ENCODE results near the gene NEK11. TPM values are rescaled to one million over a fixed set of nuclear protein-coding genes. Genes with fewer than 3 reads are reported as not detected.
"Not testable (repeated sequence)": the region's sequence is repeated elsewhere in the genome, so short reads cannot be mapped to it uniquely, and the experiment has no call there.

Gene NEK11
- polyA plus RNA-seq, 4 donors, result 13.1 to 23.5 (median 22.3) TPM

DNA sequence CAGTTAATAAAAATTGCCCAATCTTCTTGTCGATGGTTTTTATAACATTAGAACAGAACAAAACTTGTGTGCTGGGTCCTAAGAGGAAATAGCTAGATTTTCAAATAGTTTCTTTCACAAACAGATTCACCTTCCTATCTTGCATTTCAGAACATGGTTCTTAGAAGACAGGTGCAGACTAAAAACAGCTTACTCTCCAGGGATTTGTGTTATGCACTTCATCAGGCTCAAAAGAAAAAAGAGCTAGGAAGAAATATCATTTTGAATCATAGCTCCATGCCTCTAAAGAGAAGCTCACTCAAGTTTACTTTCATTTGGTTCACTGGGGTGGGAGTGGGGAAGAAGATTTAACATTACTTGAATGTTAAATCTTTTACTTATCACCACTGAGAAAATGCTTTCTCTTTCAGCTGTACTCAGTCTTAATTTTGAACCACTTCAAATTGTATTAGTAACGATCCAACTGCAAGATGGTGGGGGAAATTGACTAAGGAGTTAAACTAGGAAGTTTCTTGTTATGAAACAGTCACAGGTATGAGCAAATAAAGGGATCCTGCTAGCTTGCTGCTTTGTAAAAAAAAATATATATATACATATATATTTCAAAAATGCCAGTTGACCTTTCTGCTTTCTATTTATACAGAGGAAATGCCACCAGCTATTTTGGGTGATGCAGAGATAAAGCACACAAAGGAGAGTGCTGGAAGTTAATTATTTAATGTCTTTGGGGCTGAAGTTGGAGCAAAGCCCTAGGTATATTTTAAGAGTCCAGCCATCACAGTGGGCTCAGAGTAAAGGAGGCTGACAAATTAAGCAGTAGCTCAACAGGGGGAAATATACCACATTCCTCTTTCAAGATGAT is 326.6 kb downstream of the NEK11 start:
- peak in 1 of 4 donors; percentile 14 for DNase-seq (ENCODE audit: low read depth in 4 of 4, low spot score in 3 of 4)

DNA sequence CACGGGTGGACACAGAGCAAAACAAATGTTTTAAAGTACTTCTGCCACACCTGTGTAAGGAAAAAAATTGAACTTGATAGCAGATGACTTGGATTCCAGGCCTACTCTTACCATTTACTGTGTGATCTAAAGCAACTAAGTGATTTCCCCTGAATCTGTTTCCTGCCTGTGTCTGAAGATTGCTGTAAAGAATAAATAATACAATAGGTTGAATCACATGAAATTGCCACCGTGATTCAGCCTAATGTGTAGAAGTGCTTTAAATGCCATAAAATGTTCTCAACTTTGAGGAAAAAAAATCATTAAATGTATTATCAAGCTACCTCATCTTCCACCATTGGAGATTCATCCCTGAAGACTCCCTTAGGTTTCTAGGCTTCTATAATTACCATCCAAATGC is 327.3 kb downstream of the NEK11 start:
- no peak for DNase-seq (ENCODE audit: low read depth in 4 of 4, low spot score in 3 of 4)

DNA sequence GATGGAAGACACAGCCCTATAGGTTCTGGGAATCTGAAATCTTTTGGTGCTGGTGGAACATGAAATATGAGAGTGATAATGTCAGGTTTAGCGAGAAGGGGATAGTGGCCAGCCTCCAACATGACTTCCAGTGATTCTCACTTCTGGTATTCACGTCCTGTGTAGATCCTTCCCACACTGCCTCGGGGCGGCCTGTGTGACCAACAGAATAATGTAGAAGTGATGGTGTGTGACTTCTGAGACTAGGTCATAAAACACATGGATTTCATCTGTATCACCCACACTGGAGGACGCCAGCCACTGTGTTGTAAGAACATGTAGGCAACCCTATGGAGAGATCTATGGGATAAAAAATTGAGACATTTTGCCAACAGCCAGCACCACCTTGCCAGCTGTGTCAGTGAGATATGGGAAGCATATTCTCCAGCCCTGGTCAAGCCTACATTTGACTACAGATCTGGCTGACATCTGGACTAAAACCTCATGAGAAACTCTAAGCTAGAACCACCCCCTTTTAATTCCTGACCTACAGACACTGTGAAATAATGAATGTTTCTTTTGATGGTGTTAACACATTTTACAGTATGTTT is 329.4 kb downstream of the NEK11 start:
- DNase-seq (ENCODE audit: low read depth in 4 of 4, low spot score in 3 of 4), result no peak

DNA sequence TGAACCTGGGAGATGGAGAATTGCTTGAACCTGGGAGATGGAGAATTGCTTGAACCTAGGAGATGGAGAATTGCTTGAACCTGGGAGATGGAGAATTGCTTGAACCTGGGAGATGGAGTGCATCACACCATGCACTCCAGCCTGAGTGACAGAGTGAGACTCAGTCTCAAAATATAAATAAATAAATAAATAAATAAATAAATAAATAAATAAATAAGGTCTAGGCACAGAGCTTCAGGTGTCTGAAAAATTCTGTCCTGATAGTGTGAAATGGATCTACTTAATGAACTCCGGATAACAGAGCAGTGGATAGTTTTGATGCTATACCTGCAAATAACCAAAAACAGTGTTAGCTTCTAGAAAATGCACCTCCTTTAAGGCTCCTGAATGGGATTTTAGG is 330.6 kb downstream of the NEK11 start:
- no peak for DNase-seq (ENCODE audit: low read depth in 4 of 4, low spot score in 3 of 4)

DNA sequence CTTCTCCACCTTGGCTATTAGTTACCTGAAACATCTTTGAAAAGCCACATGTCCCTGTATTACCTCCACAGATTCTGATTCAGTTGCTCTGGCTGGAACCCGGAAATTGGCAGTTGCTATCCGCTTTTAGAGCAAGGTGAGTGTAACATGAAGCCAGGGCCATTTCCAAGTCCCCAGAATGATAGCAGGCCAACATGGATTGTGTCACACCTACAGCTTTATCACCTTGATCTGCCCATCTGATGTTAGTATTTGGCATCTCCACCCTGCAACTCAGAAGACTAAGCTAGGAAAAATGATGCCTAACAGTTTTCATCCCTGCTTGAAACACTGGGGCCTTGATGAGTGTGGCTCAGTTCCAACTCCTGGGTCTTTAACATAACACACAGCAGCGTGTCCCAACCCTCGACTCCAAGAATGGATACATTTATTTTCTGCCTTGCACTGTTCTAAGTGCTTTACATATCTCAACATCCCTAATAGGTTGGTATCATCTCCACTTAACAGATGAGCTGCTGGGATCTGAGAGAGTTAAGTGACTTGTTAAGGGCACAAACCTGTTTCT is 333.6 kb downstream of the NEK11 start:
- DNase-seq (ENCODE audit: low read depth in 4 of 4, low spot score in 3 of 4), result no peak

DNA sequence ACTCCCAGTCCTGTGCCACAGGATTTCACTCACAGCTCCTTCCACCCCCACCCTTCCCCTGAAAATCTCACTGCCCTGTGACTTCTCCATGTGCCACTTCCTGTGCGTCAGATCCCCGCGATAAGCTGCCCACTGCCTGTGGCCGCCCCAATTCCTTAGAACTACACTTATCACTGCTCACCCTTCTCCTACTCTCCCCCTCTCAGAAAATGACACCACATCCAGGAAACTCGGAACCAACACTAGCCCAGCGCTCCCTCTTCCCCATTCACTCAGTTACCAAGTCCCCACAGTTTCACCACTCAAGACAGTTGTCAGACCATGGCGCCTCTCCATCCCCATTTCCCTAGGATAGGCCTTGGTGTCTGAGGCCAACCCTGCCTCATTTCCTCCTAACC is 334.4 kb downstream of the NEK11 start:
- DNase-seq (ENCODE audit: low read depth in 4 of 4, low spot score in 3 of 4), result not testable (repeated sequence)

DNA sequence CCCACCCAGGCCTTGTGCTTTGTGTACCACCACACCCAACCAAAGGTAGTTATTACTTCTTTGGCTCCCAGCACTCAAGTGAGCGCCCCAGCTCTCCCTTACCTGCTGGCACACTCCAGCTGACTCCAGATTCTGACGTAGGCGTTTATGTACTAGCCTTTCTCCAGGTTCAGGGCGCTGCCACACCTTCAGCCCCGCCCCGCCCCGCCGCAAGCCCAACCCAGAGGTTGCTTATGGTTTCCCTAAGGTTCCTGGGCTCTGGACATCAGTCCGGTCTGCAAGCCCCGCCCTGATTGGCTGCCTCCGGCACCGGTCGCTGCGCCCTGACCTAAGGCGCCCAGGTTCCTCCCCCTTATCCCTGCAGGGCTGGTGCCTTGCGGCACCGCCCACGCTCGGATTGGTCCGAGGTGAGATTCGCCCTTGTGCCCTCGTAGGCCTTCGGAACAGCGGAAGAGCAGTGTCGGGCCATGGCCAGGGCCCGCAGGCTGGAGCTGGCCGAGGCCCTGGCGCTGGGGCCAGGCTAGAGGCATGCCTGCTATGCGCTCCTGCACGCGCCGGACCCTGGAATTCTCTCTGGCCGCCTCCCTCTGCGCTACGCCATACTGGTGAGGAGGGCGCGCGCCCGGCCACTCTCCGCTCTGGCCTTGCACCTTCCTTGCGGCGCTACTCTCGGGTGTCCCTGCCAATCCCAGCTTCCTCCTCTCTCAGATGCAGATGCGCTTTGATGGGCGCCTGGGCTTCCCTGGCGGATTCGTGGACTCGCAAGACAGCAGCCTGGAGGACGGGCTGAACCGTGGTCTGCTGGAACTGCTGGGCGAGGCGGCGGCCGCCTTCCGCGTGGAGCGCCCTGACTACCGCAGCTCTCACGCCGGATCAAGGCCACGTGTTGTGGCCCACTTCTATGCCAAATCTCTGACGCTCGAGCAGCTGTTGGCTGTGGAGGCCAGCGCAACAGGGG is 335.1 kb downstream of the NEK11 start:
- DNase-seq (ENCODE audit: low read depth in 4 of 4, low spot score in 3 of 4), result peak; percentile 30 to 46 (median 38)

DNA sequence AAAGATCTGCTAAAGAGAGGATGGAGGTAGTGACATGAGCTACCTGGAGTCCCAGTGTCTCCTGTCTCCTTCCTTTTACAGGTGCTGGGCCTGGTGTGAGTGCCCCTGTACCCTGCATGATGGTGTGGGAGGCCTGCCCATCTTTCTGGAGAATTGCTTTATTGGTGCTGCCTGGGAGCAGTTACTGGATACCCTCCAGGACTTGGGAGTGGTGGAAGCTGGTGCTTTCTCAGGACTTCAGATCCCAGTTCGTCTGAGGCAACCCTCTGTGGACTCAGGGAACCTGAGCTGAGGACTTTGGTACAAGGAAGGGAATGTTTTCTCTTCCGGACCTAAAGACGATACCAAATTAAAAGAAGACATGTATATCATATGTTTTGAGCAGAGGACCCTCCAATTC is 336.6 kb downstream of the NEK11 start:
- DNase-seq (ENCODE audit: low read depth in 4 of 4, low spot score in 3 of 4), result no peak

DNA sequence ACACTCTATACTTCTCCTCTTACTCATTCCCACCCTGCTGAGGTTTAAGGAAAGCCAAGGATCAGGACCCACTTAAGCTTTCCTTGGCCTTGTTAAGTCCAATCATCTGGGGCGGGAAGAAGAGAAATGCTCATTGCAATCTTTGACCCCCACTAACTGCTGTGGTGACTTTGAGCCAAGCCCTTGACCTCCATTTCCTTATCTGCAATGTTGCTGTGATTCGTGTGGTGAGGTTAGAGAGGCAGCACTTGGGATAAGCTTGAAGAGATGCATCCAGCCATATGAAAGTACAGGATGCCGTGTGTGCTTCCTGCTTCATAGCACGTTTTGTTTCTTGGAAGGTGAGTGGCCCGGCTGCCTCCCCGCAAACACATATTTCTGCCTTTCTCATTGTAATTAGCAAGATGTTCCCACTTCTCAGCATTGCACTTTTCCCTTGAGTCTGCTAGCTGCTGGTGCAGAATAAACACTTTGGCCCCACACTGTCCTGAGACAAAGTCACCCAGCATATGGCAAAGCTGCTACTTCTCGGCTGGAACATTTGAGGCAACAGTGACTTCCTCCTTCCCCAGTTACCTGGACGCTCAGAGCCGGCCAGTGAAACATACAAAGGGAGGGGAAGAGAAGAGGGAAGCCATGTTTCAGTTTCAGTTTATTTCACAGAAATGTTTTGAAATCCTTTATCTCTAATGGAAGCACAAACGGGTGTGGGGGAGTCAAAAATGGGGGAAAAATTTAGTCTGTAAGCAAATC is 344.4 kb downstream of the NEK11 start:
- no peak for DNase-seq (ENCODE audit: low read depth in 4 of 4, low spot score in 3 of 4)

DNA sequence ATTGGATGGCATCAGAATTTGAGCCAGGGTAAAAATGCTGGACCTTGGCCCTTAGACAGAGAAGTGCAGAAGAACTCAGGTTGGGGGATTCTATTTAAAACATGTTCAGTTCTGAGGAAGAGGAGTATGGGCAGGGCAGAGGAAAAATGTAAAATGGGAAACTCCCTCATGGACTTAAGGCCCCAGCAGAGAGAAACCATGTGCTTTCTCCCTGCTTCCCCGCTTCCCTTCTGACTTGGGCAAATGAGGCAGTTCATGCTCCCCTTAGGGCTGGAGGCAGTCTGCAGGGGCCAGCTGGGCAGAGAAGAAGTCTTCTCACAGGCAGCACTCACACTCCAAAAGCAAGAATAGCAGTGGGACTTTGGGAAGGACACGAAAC is 345.0 kb downstream of the NEK11 start:
- no peak for DNase-seq (ENCODE audit: low read depth in 4 of 4, low spot score in 3 of 4)

DNA sequence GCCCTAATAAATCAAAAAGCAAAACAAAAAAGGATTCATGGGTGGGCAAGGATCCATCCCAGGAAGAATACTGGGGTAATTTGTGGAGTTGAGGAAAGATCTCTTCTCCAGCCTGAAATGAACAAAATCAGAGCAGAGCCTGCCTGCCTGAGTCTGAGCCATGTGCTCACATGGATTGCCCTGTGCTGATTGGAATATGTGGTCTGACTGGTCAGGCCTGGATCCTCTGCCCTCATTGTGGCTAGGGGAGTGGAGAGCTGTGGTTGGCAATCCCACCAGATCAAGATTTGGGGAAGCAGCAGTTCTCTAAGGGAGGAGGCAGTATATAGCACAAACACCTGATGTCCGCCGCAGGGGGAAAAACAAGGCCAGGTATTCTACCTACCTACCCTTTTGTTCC is 348.1 kb downstream of the NEK11 start:
- no peak for DNase-seq (ENCODE audit: low read depth in 4 of 4, low spot score in 3 of 4)

DNA sequence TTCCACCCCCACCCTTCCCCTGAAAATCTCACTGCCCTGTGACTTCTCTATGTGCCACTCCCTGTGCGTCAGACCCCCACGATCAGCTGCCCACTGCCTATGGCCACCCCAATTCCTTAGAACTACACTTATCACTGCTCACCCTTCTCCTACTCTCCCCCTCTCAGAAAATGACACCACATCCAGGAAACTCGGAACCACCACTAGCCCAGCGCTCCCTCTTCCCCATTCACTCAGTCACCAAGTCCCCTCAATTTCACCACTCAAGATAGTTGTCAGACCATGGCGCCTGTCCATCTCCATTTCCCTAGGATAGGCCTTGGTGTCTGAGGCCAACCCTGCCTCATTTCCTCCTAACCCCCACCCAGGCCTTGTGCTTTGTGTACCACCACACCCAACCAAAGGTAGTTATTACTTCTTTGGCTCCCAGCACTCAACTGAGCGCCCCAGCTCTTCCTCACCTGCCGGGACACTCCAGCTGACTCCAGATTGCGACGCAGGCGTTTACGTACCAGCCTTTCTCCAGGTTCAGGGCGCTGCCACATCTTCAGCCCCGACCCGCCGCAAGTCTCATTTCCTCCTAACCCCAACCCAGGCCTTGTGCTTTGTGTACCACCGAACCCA is 354.3 kb downstream of the NEK11 start:
- DNase-seq (ENCODE audit: low read depth in 4 of 4, low spot score in 3 of 4), result not testable (repeated sequence)

DNA sequence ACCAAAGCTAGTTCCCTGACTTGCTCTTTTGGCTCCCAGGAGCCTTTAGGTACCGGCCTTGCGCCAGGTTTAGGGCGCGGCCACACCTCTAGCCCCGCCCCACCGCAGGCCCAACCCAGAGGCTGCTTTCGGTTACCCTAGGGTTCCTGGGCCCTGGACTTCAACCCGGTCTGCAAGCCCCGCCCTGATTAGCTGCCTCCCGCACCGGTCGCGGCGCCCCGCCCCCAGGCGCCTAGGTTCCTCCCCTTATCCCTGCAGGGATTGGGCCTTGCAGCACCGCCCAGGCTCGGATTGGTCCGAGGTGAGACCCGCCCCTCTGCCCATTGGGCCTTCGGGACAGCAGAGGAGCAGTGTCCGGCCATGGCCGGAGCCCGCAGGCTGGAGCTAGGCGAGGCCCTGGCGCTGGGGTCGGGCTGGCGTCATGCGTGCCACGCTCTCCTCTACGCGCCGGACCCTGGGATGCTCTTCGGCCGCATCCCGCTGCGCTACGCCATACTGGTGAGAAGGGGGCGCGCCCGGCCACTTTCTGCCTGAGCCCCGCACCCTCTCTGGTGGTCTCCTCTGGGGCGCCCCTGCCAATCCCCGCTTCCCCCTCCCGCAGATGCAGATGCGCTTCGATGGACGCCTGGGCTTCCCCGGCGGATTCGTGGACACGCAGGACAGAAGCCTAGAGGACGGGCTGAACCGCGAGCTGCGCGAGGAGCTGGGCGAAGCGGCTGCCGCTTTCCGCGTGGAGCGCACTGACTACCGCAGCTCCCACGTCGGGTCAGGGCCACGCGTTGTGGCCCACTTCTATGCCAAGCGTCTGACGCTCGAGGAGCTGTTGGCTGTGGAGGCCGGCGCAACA is 355.0 kb downstream of the NEK11 start, which contains the start of gene NUDT16:
NUDT16 (plus strand) TSS at position 330 of the 847 bp plus-strand sequence; CDS start at position 361, 31 bp downstream.
- peak; percentile 92 to 95 (median 95) for DNase-seq (ENCODE audit: low read depth in 4 of 4, low spot score in 3 of 4)

DNA sequence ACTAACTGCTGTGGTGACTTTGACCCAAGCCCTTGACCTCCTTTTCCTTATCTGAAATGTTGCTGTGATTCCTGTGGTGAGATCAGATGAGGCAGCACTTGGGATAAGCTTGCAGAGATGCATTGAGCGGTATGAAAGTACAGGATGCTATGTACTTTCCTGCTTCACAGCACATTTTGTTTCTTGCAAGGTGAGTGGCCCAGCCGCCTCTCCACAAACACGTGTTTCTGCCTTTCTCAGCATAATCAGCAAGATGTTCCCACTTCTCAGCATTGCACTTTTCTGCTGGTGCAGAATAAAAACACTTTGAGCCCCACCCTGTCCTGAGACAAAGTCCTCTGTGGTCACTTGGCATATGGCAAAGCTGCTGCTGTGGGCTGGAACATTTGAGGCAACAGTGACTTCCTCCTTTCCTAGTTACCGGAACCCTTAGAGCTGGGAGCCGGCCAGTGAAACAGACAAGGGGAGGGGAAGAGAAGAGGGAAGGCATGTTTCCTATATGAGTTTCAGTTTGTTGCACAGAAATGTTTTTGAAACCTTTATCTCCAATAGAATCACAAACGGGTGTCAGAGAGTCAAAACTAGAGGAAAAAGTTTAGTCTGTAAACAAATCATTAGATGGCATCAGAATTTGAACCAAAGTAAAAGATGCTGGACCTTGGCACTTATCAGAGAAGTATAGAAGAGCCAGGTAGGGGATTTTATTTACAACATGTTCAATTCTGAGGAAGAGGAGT is 359.9 kb downstream of the NEK11 start:
- DNase-seq (ENCODE audit: low read depth in 4 of 4, low spot score in 3 of 4), result no peak

DNA sequence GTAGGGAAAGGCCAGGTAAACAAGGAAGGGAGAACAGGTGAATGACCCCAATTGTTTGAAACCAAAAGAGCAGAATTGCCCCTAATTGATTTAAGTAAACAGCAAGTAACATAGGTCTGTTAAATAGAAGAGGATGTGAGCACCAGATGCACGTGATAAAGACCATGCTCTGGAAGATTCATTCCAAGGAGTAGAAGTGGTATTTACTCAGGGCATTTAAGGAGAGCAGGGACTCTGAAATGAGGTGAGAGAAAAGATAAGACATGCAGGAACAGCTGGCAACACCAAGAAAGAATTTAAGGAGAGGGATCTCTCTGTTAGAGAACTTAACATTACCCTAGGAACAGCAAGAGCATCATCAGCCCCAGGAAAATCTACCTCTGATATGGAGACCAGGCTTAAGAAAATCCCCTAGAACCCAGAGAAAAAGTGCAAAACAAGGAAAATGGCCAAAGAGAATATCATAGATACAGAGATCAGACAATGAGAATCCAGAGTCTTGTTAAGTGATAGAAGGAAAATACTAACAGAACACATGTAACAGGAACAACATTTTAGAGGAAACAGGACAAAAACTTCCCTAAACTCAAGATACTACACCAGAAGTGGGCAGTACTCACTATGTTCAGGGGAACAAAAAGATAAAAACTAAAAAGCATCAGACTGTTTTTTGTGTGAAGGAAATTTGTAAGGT is 361.3 kb downstream of the NEK11 start:
- no peak for DNase-seq (ENCODE audit: low read depth in 4 of 4, low spot score in 3 of 4)

DNA sequence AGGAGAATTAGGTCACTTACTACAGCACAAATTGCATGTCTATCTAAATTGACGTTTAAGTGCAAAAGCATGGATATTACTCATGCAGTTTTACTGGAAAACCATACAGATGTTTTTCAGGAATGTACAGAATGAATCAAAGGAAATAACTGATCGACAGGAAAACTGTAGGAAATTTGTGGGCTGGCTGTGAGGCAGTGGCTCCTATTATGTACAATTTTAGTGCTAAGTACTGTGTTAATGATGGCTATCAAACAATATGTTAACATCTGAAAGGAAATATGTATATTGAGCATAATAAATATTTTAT is 361.8 kb downstream of the NEK11 start:
- DNase-seq (ENCODE audit: low read depth in 4 of 4, low spot score in 3 of 4), result no peak

DNA sequence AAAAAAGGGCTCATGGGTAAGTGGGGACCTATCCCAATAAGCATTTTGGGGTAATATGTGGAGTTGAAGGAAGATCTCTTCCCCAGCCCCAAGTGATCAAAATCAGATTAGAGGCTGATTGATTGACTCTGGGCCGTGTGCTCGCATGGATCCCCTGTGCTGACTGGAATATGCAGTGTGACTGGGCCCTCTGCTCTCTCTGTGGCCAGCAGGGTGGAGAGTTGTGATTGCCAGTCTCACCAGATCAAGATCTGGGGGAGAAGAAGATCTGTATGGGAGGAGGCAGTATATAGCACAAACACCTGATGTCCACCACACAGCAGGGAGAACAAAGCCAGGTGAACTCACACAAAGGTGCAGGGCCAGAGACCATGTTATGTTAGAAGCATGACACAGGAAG is 363.7 kb downstream of the NEK11 start:
- no peak for DNase-seq (ENCODE audit: low read depth in 4 of 4, low spot score in 3 of 4)

DNA sequence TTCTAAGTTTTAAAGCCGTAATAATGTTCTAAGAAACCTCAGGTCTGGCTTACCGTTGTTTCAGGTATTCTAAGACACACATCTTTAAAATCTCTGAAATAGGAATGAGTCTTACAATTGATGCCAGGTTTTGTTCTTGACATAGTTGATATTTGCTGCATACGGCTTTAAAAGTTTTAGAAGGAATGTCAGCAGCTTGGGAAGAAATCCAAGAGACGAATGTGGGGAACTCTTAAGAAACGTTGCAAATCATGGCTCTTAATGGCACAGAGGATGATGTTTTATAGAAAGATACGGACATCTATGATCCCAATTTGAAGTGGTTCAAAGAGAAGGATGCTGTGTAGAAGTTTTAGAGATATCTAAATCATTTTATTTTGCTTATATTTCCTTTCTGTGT is 366.4 kb downstream of the NEK11 start:
- no peak for DNase-seq (ENCODE audit: low read depth in 4 of 4, low spot score in 3 of 4)

Data from left renal pelvis (tissue), 4 donors.